ENCODE results near the gene TMEM108.

The TMEM108 gene

GRCh38 chr3:133442518-133442917 is 404.3 kb downstream of the TMEM108 start:
- Histone ChIP-seq H3K36me3 (no peaks in the 10 kb centered on the region), H3K4me1 (no peaks in the 10 kb centered on the region), H3K9me3 (no peaks in the 10 kb centered on the region), H3K4me3 (no peak overlapping the region), H3K27me3 (no peaks in the 10 kb centered on the region), H3K27ac (no peak overlapping the region)
- no peak for DNase-seq
- no peak for TF ChIP-seq CTCF (IDR thresholded peaks at IDR 0.05)
- intact Hi-C loops (cut with DNase I; ENCODE audit: low total_unique reads) = no loop called here

GRCh38 chr3:133443649-133444422 is 405.6 kb downstream of the TMEM108 start:
- Histone ChIP-seq H3K4me3 (no peak overlapping the region), H3K36me3 (no peaks in the 10 kb centered on the region), H3K9me3 (no peaks in the 10 kb centered on the region), H3K4me1 (no peaks in the 10 kb centered on the region), H3K27me3 (no peaks in the 10 kb centered on the region), H3K27ac (no peak overlapping the region)
- intact Hi-C loops (cut with DNase I; ENCODE audit: low total_unique reads) = no loop called here
- no peak for DNase-seq
- no peak for TF ChIP-seq CTCF (IDR thresholded peaks at IDR 0.05)

DNA sequence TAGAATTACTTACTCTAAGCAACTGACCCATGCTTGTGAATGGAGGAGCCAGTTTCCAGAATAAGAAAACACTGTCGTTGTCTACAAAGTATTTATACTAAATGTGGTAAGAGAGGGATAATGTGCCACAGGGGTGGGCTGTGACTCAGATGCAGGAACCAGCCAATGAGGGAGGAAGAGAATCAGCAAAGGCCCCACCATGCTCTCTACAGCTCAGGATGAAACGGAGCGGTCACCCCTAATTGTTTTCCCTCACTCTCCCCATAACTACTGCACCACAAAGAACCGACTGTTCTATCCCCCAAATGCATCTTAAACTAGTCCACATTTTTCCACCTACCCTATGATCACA is 406.2 kb downstream of the TMEM108 start:
- Histone ChIP-seq H3K4me3 (no peak overlapping the region), H3K27ac (no peak overlapping the region), H3K27me3 (no peaks in the 10 kb centered on the region), H3K4me1 (no peaks in the 10 kb centered on the region), H3K36me3 (no peaks in the 10 kb centered on the region), H3K9me3 (no peaks in the 10 kb centered on the region)
- DNase-seq = no peak
- TF ChIP-seq CTCF (IDR thresholded peaks at IDR 0.05) = no peak
- intact Hi-C loops (cut with DNase I; ENCODE audit: low total_unique reads) = no loop called here

- H3K27me3 ChIP-seq = no peaks in the 10 kb centered on the region
- no peak for TF ChIP-seq CTCF (IDR thresholded peaks at IDR 0.05)
- H3K4me3 ChIP-seq = no peak overlapping the region
- no peak overlapping the region for H3K27ac ChIP-seq
- H3K9me3 ChIP-seq = no peaks in the 10 kb centered on the region
- DNase-seq = no peak
- H3K4me1 ChIP-seq = no peaks in the 10 kb centered on the region
- H3K36me3 ChIP-seq = no peaks in the 10 kb centered on the region
- intact Hi-C loops (cut with DNase I; ENCODE audit: low total_unique reads) = no loop called here
Observed at GRCh38 chr3:133445108-133445507, 406.9 kb downstream of the TMEM108 start.

All from tibial artery (tissue), 4 donors.